Stimulated activated CD8-positive, alpha-beta memory T cell treated with anti-CD3 and anti-CD28 coated beads, Interleukin-15, amount 100 ng/mL, for 1 hour (primary cell): ENCODE results near the gene HSPD1.

Source experiments
- DNase-seq: peaks from one replicate; pipeline ENCODE4 v3.0.0-alpha.2; 2020; ENCODE audit warnings: low read depth

HSPD1 gene

DNA sequence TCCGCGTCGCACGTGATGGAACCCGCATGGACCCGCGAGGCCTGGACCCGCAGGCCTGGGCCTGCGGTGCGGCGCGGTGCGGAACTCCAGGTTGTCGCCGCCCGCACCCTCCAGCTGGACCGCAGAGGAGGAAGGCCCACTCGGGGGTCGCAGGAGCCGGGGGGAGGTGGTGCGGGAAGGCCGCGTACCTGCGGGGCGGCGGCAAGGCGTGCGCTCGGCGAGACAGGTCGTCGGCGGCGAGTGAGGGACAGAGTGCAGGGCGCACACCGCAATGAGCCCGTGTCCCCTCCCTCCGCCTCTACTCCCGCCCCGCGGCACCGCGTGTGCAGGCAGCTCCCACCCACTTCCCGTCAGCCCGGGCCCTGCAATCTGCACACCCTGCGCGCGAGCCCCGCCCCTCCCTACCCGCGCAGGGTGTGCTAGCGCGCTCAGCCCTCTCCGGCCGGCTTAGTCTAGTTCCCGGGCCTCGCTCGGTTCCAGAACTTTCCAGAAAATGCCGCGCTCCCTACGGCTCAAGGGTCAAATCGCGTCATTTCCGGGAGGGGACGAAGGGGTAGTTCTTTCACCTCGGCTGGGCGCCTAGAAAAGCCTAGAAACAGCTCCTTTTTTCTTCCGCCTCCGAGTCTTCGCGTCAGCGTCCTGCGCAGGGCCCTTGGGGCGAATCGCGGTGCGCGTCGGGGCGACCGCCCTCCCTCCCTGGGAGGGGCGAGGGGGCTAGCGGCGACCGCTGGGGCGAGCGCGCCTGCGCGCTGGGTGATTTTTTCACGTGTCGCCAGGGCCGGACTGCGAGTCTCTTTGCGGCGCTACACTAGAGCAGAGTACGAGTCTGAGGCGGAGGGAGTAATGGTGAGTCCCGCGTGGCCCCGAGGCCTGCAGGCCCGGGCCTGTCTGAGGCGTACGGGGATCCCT, at the start of gene HSPD1, which contains the start of gene HSPE1:
Gene HSPD1 (minus strand): TSS at position 247 of the 909 bp plus-strand sequence. CDS start 992 bp downstream, outside the sequence.
Gene HSPE1 (plus strand): TSS at position 786 of the 909 bp plus-strand sequence. CDS start 58 bp downstream, at position 844.
- peak; percentile 93 for DNase-seq

DNA sequence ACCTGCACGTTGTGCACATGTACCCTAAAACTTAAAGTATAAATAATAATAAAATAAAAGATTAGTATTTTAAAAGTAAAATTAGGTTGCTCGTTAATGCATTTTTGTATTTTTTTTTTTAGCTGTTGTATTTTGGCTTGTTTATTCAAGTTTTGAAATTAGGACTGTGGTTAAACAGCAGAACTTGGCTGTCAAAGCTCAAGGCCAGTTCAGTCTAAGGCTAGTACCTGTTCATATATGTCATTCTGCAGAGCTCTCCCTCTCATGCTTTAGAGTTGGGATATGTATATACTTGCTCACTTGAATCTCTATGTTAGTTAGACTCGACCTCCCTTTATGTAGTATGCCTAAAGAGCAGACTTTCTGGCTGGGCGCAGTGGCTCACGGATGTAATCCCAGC, 48.9 kb upstream of the HSPD1 start:
- DNase-seq: no peak

DNA sequence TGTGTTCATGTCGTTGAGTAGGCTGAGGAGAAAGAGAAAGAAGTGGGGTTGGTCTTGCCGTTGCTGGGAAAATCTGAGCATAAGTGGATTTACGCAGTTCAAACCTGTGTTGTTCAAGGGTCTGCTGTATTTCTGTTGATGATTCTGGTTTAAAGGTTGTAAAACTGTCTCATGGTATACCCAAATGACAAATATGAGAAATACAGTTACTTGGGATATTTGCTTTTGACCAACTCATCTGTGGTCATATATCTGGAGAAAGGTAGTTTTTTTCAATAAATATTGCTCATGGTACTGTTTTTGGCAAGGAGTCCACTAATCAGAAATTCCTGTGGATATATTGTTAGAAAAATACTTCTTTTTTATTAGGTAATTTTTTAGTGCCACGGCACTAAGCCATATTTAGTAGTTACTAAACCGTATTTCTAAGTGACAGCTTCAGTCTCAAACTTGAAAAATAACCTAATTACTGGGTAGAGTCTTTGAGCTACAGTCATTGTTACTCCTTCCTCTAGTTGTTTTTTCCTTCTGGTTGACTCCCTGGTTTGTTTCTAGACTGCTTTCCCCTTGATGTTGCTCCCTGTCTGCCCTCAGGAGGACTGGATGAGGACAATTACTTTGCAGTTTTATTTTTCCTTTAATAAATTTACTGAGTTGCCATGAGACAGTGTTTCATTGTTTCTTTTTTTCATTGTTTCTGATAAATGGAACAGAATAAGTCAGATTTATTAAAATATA, 47.7 kb upstream of the HSPD1 start:
- no peak for DNase-seq

DNA sequence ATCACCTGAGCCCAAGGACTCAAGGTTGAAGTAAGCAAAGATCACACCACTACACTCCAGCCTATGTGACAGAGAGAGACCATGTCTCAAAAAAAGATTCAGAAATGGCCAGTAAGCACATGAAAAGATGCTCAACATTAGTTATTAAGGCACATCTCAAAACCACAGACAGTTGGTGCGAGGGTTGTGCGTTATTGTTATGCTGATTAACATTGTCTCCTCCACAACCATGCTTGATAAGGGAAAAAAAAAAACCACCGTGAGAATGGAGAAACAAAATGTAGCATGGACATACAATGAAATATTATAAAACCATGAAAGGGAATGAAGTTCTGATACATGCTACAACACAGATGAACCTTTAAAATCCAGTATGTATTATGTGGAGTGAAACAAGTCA, 43.6 kb upstream of the HSPD1 start:
- DNase-seq: no peak

DNA sequence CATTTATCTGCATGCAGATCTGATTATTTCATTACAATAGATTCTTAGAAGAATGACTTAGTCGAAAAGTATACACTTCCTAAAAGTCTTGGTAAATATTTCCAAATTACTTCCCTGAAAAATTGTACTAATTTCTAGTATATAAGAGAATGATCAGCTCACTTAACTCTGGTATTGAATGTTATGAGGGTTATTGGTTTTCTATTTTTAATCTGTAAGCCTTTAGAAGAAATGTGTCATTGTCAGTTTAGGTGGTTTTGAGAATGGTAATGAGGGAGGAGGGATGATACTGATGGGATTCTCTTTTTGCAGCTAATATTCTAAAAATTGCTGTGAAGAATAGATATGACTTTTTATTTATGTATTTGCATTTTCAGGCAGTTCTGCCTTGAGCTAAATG, 40.1 kb upstream of the HSPD1 start:
- DNase-seq: no peak

DNA sequence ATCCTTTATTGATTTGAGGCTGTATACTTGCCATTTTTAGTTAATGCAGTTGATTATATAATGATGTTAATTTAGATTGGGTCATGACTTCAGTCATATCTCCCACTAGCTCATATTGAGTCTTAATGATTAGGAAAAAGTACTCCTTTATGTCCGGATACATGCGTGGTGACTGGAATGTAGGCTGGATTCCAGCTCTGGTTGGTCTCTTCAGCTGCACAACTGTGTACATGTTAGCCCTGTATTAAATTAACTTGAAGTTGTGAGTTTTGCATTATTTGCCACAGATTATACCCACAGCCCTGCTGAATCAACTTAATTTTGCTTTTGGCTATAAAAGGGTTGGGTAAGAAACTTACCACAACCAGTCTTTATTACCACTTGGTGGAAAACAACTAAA, 38.8 kb upstream of the HSPD1 start:
- no peak for DNase-seq

DNA sequence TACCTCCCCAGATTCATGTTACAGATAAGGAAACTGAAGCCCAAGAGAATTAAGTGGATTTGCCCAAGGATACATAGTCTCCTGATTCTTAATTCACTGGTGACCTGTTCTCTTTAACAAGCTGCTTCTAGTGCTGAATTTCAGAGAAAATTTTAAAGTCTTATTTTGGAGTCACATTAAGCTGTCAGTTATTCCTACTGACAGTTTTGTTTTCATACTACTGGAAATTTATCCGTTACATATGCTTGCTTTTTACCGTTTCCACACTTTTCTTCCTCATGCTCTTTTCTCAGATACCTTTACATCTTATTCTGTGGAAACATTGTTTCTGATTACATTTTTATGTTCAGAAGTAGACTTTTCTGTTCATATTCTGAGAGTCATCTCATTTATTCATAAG, 17.5 kb upstream of the HSPD1 start:
- DNase-seq: no peak

DNA sequence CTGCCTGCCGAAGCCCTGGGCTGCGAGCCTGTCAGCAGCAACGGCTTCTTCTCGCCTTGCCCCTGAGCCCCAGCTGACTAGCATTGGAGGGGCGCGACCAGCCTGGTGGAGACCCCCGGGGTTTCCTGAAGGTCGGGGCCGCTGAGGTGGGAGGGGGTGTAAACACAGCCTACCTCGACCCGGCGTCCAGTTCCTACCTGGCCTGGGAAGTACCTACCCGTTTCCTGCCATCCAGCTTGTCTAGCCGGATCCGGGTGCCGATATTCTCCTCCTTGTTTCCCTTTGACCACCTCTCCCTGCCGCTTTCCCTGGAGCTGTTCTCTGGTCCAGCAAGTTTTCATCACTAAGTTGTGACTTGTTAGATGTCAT, 16.7 kb upstream of the HSPD1 start:
- DNase-seq: no peak

DNA sequence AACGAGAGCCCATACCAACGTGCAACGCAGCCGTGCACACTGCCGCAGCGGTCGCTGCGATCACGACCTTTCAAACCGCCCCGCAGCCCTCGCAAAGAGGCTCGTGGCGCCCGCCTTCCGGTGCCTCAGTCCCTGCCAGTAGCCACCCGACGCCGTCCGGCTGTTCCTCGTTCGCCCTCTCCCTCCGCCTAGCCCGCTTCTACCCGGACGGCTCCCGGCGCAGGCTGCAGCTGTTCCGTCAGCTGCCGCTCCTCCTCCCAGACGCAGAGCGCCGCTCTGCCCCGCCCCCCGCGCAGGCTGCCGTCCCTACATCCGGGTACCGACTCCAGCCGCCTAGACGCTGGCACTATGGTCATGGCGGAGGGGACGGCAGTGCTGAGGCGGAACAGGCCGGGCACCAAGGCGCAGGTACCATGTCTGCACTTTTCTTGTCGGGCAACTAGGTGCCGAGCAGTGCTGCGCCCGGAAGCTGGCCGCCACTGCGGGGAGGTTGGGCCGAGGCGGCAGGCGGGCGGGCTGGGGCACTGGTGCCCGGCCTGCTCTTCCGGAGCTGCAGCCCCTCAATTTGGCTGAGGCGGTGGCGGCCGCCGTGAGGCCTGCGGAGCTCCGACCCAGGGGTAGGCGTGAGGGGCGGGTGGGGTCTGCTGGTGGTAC, 16.2 kb upstream of the HSPD1 start, which contains the start of gene MOB4:
Gene MOB4 (plus strand): TSS at position 328 of the 654 bp plus-strand sequence. CDS start 21 bp downstream, at position 349.
- DNase-seq: peak; percentile 86

DNA sequence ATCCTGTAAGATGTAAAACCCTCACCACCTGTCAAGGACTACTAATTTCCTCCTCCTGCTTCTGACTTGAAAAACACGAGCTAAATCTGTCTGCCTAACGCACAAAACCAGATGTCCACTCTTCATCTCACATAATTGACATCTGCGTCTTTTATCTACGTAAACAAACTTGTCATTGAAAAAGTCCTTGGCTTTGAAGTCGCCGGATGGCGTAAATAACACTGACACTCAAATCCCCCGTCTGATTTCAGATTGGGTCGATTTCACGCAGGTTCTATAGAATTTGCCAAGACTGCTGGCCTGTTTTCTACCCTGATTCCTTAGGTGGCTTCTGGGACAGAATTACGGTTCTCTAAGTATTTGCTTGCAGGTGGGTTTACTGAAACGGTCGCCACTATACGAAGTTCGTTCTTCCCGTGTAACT, 15.7 kb upstream of the HSPD1 start:
- DNase-seq: no peak

DNA sequence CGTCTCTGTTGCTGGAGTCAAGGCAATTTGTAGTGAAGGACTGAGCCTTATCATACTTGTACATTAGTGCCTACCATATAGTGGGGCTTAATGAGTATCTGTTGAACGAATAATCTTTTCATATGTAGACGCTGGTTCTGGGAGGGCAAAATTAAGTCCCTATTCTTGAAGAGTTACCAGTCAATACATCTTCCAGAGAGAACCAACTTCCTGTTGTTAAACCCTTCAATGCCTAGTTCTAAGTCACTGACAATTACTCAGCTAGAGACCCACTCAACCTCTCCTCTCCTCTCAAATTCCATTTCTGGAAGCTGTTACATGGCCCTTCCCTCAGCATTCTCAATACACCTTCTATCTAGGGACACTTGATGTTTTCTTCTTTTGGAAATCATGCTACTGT, 15.1 kb upstream of the HSPD1 start:
- no peak for DNase-seq

DNA sequence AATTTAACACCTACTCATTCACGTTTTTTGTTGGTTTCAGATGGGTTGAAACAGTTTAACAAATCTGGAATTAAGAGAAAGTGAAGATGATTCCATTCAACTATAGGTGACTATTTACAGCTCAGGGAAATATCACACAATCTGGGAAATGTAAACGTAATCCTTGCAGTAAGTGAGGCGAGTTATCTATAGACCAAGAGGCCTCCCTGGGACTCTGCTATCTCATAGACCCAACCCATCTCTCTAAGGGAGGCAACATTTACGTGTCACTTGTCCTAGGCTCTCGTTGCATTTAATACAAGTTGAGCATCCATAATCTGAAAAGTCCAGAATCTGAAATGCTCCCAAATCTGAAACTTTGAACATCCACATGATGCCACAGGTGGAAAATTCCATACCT, 14.3 kb upstream of the HSPD1 start:
- DNase-seq: no peak

DNA sequence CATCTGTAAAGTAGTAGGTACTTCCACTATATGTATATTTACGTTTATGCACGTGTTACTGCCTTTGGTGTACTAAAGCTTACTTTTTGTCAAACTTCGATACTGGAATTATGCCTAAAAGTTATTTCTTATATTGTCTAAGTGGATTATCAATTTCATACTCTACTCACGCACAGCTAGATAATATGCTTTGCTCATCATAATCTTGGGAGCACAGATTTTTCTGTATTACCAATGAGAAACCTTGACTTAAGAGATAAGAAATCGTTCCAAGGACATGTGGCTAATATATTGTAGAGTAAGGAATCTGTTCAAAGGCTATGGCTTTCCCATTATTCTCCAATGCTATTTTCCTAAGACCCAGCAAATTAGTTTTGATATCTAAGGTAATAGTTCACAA, 7.0 kb upstream of the HSPD1 start:
- DNase-seq: no peak

DNA sequence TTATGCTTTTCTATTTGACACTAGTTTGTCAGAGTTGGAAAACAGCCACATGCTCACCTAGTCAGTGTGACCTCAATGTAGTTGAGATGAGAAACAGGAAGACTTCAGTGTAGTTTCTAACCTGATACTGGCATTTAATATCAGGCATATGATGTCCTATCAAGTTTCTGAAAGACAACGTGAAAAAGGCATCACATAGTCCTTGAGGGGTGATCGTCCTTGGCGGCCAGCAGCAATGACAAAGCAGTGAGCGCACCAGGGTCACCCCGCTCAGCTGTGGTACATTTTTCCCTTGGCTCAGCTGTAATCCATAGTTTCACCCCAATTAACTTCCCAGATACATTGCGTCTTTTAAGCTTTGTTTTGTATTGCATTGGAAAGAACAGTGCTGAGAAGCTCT, 4.9 kb upstream of the HSPD1 start:
- DNase-seq: no peak

DNA sequence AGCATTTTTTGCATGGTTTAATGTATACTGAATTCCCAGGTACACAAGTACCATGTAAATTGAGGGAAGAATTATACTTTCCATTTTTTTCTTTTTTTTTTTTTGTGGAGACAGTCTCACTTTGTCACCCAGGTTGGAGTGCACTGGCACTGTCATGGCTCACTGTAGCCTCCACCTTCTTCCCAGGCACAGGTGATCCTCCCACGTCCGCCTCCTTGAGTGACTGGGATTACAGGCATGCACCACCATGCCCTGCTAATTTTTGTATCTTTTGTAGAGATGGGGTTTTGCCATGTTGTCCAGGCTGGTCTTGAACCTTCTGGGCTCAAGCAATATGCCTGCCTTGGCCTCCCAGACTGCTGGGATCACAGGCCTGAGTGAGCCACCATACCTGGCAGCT, 4.4 kb upstream of the HSPD1 start:
- DNase-seq: no peak

DNA sequence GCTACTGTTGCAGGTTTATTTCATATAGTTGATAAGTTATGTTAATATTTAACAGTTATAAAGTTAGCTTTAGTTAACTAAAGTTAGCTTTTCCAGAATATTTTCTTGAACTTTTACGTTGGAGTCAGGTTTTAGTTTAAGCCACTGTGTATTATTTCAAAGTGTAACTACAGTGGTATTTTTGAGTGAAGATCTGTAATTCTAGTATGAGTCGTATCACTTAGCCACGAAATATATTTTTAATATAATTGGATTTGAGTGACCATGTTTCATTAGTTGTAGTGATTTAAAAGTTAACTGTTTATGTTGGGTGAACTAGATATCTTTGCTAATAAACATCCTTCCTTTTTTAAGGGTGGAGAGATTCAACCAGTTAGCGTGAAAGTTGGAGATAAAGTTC, 3.0 kb upstream of the HSPD1 start:
- no peak for DNase-seq

DNA sequence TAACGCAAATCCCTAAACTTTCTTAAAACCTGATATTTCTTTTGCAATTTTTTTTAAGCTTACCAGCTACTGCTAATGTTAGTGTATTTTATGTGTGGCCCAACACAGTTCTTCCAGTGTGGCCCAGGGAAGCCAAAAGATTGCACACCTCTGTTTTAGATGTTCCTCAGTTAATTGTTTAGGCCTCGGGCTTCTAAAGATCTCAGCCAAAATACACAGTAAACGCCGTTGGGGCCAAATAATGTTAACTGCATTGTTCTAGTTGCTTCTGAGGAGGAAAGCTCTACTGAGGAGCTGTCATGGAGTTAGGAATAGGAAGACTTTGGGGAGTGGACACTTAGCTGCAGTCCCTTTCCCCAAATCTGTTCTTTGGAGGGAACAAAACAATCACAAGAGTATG, 2.6 kb upstream of the HSPD1 start:
- DNase-seq: no peak

DNA sequence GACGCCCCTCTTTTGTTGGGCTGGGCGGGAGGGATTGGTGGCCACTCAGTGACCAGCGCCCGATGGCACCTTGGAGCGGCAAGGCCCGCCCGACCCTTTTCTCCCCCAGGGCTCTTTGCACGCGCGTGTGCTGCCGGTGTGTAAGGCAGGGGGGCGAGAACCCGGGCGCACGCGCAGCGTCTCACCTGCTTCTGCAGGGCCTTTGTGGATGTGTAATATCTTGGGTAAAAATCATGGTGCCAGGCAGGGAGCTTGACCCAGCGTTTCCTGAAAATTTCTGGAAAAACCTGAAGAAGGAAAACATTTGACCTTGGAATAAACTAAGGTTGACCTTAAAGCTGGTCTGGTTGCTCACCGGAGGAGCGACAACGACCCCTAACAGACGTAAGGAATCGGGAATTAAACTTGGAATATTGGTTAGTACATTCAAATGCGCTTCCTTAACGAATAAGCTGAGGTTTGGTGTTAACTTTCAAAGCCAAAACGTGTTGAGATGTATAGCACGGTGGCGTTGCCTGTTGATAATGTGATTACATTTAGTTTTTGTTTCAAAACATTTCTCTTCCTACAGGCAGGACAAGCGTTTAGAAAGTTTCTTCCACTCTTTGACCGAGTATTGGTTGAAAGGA, 977 bp upstream of the HSPD1 start:
- DNase-seq: no peak

DNA sequence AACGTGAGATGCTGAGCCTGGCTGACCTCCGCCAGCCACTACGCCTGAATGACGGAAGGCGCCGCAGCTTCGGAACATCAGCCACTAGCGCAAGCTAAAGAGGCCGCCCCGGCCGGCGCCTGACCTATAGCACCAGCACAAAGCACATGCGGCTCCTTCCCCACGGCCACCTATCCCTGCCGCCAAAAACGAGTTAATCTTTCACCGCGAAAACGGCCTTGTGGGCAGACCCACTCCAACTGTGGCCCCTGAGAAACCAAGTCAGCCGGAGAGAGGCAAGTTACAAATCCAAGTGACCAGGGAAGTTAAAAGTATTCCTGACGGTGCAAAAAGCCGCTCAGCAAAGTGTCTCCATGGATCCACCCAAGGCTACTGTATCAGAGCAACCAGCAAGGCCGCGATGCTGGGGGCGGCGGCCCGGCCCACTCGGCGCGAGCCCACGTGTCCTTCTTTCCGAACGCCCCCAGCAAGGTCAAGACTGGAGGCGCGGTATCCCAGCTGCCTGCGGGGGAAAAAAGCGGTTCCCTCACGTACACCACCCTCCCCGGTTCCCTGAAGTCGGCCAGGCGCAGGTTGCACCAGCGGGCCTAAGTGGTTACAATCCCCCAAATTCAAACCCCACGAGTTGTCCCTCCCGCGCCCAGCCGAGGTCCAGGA, 575 bp downstream of the HSPD1 start:
- DNase-seq: peak; percentile 7

DNA sequence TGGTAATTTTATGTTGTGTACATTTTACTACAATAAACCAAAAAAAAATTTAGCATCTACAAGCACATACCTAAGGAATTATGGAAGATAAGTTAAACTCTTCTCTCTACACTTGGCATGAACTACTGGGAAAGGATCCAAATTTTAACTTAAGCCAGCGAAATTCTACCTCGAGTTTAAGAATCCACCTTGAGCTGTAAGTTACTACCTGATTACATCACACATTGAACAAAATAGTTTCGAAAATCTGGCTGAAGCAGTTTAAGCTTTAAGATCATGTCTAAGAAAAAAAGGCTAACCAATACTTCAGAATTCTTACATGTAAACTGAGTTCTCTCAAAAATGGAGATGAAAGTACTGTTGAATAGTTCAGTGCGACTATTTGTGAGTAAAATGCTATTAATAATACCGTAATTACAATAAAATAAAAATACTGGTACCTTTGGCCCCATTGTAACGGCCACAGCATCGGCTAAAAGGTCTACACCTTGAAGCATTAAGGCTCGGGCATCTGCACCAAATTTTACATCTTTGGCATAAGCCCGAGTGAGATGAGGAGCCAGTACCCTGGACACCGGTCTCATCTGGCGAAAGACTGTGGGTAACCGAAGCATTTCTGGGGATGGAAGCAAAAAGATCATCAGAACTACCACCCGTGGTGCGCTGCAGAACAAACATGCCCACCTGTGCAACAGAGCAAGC, 1.3 kb downstream of the HSPD1 start:
- no peak for DNase-seq

DNA sequence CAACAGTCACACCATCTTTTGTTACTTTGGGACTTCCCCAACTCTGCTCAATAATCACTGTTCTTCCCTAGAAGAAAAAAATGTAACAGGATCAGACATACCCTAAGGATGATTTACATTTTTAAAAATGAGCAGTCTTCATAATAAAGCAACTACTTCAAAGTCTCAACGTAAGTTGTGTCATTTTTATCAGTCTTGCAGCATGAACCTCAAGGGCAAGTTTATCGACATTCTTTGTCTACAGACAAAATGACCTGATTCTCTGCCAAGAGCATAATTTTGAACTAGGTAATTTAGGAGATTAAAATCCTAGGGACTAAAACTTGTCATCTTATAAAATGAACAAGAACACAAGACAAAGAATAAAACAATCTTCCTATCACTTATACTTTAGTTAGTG, 2.3 kb downstream of the HSPD1 start:
- DNase-seq: no peak
